HEK293T (cell line): ENCODE measurements around the gene PTPN21.

Experiments used
- CTCF ChIA-PET: fragments of 350-600 bp; formaldehyde crosslinking; extraction: SDS; loops from one replicate; lab custom pipeline; 2021; ENCODE audit warnings: antibody characterized with exemption, inconsistent platforms; lab: Yijun Ruan, JAX
- POLR2A ChIA-PET: fragments of 350-600 bp; formaldehyde crosslinking; extraction: SDS; loops from one replicate; lab custom pipeline; 2020; ENCODE audit warnings: antibody characterized with exemption, inconsistent platforms; lab: Yijun Ruan, JAX
- DNase-seq: peaks from one replicate; pipeline ENCODE4 v3.0.0; 2012; ENCODE audit warnings: mixed read lengths; ENCODE audit errors: extremely low spot score
- ARNT ChIP-seq: fragments of 450-650 bp; IDR thresholded peaks from 2 replicates; pipeline ENCODE4 v1.6.1; 2017; ENCODE audit warnings: mild to moderate bottlenecking
- BHLHE40 ChIP-seq: fragments of 450-650 bp; IDR thresholded peaks from 2 replicates; pipeline ENCODE4 v1.6.1; 2016; ENCODE audit warnings: mild to moderate bottlenecking, moderate library complexity, borderline replicate concordance
- CTBP1 ChIP-seq: fragments of 450-650 bp; IDR thresholded peaks from 2 replicates; pipeline ENCODE4 v1.6.1; 2016; ENCODE audit warnings: borderline replicate concordance
- ELF4 ChIP-seq: fragments of 450-650 bp; IDR thresholded peaks from 2 replicates; pipeline ENCODE4 v1.6.1; 2017; ENCODE audit warnings: antibody characterized with exemption
- FOXA1 ChIP-seq: fragments of 450-650 bp; IDR thresholded peaks from 2 replicates; pipeline ENCODE4 v1.6.1; 2016; ENCODE audit warnings: mild to moderate bottlenecking
- FOXK2 ChIP-seq: fragments of 450-650 bp; IDR thresholded peaks from 2 replicates; pipeline ENCODE4 v1.6.1; 2016; ENCODE audit warnings: mild to moderate bottlenecking
- FOXM1 ChIP-seq: fragments of 450-650 bp; IDR thresholded peaks from 2 replicates; pipeline ENCODE4 v1.6.1; 2017; ENCODE audit warnings: mild to moderate bottlenecking, borderline replicate concordance
- HDGF ChIP-seq: fragments of 450-650 bp; IDR thresholded peaks from 2 replicates; pipeline ENCODE4 v1.6.1; 2017; ENCODE audit warnings: antibody characterized with exemption, borderline replicate concordance
- L3MBTL2 ChIP-seq: fragments of 450-650 bp; conservative IDR thresholded peaks from 2 replicates; pipeline ENCODE4 v1.6.1; 2016; ENCODE audit warnings: mild to moderate bottlenecking
- LEF1 ChIP-seq: fragments of 450-650 bp; IDR thresholded peaks from 2 replicates; pipeline ENCODE4 v1.6.1; 2017; ENCODE audit warnings: mild to moderate bottlenecking, borderline replicate concordance
- NFRKB ChIP-seq: fragments of 450-650 bp; IDR thresholded peaks from 2 replicates; pipeline ENCODE4 v1.6.1; 2016; ENCODE audit warnings: mild to moderate bottlenecking, moderate library complexity
- SP1 ChIP-seq: fragments of 450-650 bp; IDR thresholded peaks from 2 replicates; pipeline ENCODE4 v1.6.1; 2017
- SUZ12 ChIP-seq: fragments of 450-650 bp; IDR thresholded peaks from 2 replicates; pipeline ENCODE4 v1.6.1; 2016; ENCODE audit warnings: mild to moderate bottlenecking
- TARDBP ChIP-seq: fragments of 450-650 bp; IDR thresholded peaks from 2 replicates; pipeline ENCODE4 v1.6.1; 2016
- ZNF384 ChIP-seq: fragments of 450-650 bp; IDR thresholded peaks from 2 replicates; pipeline ENCODE4 v1.6.1; 2016
- TF ChIP-seq, protein P1 (sequence below): fragments of 450-650 bp; IDR thresholded peaks from 2 replicates; pipeline ENCODE4 v1.6.1; 2016

The PTPN21 gene

DNA sequence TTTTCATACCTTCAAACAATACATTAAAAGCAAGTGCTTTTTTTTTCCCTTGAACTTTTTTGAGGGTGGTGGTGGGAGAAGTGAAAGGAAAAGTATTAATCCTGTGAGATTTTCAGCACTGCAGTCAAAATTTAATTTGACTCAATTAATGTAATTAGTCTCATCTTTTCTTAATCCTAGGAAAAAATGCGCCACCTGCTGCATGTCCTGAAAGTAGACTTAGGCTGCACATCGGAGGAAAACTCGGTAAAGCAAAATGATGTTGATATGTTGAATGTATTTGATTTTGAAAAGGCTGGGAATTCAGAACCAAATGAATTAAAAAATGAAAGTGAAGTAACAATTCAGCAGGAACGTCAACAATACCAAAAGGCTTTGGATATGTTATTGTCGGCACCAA, 117.1 kb downstream of the PTPN21 start:
- POLR2A ChIA-PET: no interaction called here
- TF ChIP-seq HDGF (no peak), BHLHE40 (no peak), FOXK2 (no peak), ELF4 (no peak), FOXM1 (no peak), TARDBP (no peak), SP1 (no peak), LEF1 (no peak), SUZ12 (no peak), CTBP1 (no peak), NFRKB (no peak), FOXA1 (no peak), ARNT (no peak), ZNF384 (no peak), L3MBTL2 (no peak)
- TF ChIP-seq, protein P1, sequence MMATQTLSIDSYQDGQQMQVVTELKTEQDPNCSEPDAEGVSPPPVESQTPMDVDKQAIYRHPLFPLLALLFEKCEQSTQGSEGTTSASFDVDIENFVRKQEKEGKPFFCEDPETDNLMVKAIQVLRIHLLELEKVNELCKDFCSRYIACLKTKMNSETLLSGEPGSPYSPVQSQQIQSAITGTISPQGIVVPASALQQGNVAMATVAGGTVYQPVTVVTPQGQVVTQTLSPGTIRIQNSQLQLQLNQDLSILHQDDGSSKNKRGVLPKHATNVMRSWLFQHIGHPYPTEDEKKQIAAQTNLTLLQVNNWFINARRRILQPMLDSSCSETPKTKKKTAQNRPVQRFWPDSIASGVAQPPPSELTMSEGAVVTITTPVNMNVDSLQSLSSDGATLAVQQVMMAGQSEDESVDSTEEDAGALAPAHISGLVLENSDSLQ: no peak
- CTCF ChIA-PET: no interaction called here
- no peak for DNase-seq

- DNase-seq: no peak
- TF ChIP-seq SP1 (no peak), TARDBP (no peak), LEF1 (no peak), FOXM1 (no peak)
- ChIA-PET CTCF (no interaction called here), POLR2A (no interaction called here)
These were observed 123.8 kb downstream of the PTPN21 start for GRCh38 chr14:88430976-88431375.

GRCh38 chr14:88426271-88426670, 128.5 kb downstream of the PTPN21 start:
- DNase-seq: no peak
- no peak for TF ChIP-seq HDGF
- no peak for TF ChIP-seq FOXA1
- CTCF ChIA-PET: no interaction called here

GRCh38 chr14:88424573-88424972, 130.2 kb downstream of the PTPN21 start:
- DNase-seq: no peak
- CTCF ChIA-PET: no interaction called here
- no peak for TF ChIP-seq TARDBP
- TF ChIP-seq FOXM1: no peak
- TF ChIP-seq NFRKB: no peak
- no peak for TF ChIP-seq CTBP1
- TF ChIP-seq BHLHE40: no peak
- TF ChIP-seq, protein P1: no peak
- POLR2A ChIA-PET: no interaction called here

More at GRCh38 chr14:88426271-88426670, 128.5 kb downstream of the PTPN21 start:
- POLR2A ChIA-PET: no interaction called here

DNA sequence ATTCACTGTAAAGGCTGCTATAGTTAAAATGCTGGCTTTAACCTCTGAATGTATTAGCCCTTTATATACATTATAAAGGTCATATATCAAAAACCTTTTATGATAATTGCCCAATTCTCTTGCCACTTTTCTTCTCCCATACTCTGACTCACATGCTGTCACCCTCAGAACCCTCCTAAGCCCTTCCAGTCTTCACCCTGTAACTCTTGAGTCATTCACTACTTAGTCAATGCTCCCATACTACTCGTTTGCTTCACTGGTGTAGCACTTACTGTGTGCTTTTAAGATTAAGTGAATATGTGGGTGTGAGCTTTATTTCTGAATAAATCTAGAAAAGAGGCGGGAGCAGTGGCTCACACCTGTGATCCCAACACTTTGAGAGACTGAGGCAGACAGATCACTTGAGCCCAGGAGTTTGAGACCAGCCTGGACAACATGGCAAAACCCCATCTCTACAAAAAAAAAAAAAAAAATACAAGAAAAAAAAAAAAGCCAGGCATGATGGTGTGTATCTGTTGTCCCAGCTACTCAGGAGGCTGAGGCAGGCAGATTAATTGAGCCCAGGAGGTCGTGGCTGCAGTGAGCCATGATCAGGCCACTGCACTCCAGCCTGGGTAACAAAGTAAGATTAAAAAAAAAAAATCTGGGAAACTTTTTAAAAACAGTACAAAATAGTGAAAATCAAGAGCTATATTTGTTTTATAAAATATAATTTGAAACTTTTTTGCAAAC, 131.7 kb downstream of the PTPN21 start:
- CTCF ChIA-PET: no interaction called here
- TF ChIP-seq BHLHE40 (no peak), FOXM1 (no peak), ARNT (no peak), NFRKB (no peak), ELF4 (no peak), LEF1 (no peak), SUZ12 (no peak), FOXA1 (no peak), L3MBTL2 (no peak), FOXK2 (no peak), CTBP1 (no peak), SP1 (no peak), ZNF384 (no peak), TARDBP (no peak), HDGF (no peak)
- TF ChIP-seq, protein P1: no peak
- POLR2A ChIA-PET: no interaction called here
- no peak for DNase-seq

GRCh38 chr14:88422047-88422446, 132.8 kb downstream of the PTPN21 start:
- POLR2A ChIA-PET: no interaction called here
- DNase-seq: no peak

More at GRCh38 chr14:88422047-88422446, 132.8 kb downstream of the PTPN21 start:
- CTCF ChIA-PET: no interaction called here
- no peak for TF ChIP-seq SP1
- no peak for TF ChIP-seq TARDBP
- TF ChIP-seq L3MBTL2: no peak
- no peak for TF ChIP-seq ELF4
- no peak for TF ChIP-seq FOXA1
- no peak for TF ChIP-seq CTBP1
- no peak for TF ChIP-seq LEF1
- no peak for TF ChIP-seq SUZ12
- TF ChIP-seq, protein P1: no peak
- no peak for TF ChIP-seq FOXM1
- TF ChIP-seq FOXK2: no peak
- no peak for TF ChIP-seq HDGF
- TF ChIP-seq ARNT: no peak
- no peak for TF ChIP-seq ZNF384
- TF ChIP-seq NFRKB: no peak
- no peak for TF ChIP-seq BHLHE40
